ENCODE measurements around the gene RAP1GDS1.
"Not testable (repeated sequence)": the region's sequence is repeated elsewhere in the genome, so short reads cannot be mapped to it uniquely, and the experiment has no call there.

Gene RAP1GDS1

DNA sequence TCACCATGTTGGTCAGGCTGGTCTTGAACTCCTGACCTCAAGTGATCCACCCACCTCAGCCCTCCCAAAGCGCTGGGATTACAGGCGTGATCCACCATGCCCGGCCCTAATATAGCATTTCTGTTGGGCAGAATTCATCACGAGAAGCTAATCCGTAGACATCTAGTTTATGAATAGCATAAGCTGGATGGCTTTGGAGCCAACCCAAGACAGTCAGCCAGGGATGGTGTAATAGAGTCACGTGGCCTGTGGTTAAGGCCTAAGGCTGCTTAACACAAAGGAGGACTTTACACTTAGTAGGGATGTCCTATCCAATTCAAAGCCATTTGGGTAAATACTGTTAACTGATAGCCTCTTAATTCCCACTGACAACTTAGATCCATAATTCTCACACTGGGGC, 173.6 kb downstream of the RAP1GDS1 start:
- no peak for DNase-seq (ENCODE audit: low spot score)

DNA sequence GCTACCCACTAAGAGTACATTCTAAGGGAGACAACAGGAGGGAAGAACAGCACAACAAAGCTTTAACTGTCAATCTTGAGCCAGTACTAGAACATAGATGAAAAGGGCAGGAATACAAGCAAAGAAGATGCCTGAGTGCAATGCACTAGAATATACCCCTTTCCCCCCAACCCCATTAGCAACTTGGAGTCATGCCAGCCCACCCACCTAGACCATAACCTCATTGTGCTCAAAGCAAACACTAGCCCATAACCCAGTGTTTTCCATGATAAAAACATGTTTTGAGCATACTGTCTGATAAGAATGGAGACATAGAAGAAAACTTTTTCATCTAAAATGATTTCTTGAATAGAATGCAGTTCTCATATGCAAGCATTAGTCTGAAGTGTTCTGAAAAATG, 183.2 kb downstream of the RAP1GDS1 start:
- DNase-seq (ENCODE audit: low spot score): no peak

DNA sequence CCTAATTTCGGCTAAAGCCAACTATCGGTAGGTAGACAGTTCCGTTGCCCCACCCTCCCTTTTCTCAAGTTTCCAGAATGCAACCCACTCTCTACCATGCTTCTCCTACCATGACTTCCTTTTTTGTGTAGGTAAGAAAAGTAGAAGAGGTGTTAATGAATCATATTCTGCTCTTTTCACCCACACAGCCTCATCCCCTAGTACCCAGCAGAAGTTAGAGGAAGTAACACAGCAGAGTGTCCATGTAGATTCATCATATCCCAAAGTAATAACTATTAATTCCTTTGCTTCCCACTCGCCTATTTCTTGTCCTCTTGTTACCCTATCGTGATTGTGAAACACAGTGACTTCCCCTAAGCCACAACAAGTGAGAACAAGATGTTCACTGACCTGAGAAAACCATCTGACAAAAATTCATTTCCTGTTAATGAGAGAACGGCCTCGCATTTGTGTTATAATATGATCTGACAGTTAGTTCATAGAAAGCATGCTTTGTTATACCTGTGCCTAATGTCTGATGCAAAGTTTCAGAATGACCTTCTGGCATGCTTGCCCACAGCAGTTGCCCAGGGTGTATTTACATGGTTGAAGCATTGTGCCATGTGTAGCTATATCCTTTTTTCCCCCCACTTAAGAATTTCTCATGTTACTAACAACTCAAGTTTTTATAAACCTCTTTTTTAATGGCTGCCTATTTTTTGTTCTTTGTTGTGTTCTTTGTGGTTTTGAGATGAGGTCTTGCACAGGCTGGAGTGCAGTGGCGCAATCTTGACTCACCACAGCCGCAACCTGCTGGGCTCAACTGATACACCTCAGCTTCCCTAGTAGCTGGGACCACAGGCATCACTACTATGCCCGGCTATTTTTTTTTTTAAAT, 185.6 kb downstream of the RAP1GDS1 start:
- DNase-seq (ENCODE audit: low spot score): peak; percentile 44

DNA sequence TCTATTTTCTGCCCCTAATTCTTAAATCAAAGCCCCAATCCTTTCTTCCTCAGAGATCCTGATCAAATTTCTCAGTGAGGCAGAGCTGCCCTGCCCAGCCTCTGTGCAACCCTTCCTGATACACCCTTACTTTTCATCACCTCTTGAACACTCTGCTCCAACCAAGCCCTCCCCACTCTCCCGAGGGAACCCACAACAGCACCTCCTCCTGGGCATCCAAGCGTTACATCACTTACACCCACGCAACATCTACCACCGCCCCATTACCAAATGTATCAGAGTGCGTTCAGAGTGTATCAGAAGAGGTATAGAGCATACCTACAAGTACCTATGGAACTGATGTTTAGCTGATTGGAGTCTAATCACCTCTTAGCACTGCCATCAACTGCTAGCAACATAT, 186.5 kb downstream of the RAP1GDS1 start:
- no peak for DNase-seq (ENCODE audit: low spot score)

DNA sequence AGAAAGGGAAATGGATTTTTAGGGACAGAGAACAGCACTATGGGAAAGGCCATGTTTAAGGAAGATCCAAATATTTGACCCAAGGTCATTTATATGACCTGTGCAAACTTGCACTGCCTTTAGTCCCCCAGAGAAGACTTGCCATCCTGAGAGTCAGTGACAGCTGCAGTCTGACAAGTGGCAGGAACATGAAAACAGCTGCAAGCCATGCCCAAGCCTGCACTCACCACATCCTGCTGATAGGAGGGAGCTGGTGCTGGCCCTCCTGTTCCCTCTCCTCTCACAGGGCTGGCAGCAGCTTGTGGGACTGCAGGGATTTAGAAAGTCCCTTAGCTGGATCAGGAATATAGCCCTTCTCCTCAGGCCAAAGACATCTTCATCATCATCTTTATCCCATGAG, 187.7 kb downstream of the RAP1GDS1 start:
- DNase-seq (ENCODE audit: low spot score): no peak

DNA sequence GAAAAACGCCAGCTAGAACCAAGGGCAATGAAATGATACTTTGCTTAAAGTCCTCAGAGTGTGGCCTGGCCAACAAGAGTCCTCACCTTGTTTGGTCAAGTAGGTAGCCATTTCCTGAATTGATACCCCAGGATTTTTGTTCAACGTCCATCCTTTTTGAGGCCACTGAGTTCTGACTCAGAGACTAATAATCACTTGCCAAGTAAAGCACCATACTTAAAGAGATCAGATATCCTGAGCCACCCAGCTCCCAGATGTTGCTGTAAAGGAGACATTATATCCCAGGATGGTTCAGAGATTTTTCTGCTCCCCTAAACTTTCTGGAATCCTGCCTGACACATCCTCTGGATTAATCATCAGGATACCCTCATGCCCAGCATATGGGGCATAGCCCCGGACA, 190.9 kb downstream of the RAP1GDS1 start:
- no peak for DNase-seq (ENCODE audit: low spot score)

DNA sequence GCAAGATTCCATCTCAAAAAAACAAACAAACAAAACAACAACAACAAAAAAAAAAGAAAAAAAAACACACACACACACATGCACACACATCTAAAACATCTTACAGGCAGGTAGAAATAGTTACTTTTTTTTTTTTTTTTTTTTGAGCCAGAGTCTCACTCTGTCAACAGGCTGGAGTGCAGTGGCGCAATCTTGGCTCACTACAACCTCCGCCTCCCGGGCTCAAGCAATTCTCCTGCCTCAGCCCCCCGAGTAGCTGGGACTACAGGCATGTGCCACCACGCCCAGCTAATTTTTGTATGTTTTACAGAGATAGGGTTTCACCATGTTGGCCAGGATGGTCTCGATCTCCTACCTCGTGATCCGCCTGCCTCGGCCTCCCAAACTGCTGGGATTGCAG, 196.2 kb downstream of the RAP1GDS1 start:
- not testable (repeated sequence) for DNase-seq (ENCODE audit: low spot score)

DNA sequence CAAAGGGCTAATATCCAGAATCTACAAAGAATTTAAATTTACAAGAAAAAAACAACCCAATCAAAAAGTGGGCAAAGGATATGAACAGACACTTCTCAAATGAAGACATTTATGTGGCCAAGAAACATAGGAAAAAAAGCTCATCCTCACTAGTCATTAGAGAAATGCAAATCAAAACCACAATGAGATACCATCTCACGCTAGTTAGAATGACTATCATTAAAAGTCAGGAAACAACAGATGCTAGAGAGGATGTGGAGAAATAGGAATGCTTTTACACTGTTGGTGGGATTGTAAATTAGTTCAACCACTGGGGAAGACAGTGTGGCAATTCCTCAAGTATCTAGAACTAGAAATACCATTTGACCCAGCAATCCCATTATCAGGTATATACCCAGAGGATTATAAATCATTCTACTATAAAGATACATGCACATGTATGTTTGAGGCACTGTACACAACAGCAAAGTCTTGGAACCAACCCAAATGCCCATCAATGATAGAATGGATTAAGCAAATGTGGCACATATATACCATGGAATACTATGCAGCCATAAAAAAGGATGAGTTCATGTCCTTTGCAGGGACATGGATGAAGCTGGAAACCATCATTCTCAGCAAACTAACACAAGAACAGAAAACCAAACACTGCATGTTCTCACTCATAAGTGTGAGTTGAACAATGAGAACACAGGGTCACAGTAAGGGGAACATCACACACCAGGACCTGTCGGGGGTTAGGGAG, 200.1 kb downstream of the RAP1GDS1 start:
- not testable (repeated sequence) for DNase-seq (ENCODE audit: low spot score)

DNA sequence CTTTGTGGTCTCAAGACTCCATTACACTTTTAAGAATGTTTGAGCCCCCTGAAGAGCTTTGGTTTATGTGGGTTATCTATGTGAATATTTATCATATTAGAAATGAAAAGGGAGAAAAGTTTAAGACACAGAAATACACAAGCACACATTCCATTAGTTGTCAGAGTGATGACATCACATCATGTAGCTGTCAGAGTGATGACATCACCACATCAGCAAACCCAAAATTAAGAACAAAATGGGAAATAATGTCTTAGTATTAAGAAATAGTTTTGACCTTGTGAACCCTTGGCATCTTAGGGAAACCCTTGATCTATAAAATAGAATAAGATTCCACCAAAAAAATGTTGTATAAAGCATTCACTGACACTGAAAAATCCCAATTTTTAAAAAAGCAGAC, 201.3 kb downstream of the RAP1GDS1 start:
- no peak for DNase-seq (ENCODE audit: low spot score)

DNA sequence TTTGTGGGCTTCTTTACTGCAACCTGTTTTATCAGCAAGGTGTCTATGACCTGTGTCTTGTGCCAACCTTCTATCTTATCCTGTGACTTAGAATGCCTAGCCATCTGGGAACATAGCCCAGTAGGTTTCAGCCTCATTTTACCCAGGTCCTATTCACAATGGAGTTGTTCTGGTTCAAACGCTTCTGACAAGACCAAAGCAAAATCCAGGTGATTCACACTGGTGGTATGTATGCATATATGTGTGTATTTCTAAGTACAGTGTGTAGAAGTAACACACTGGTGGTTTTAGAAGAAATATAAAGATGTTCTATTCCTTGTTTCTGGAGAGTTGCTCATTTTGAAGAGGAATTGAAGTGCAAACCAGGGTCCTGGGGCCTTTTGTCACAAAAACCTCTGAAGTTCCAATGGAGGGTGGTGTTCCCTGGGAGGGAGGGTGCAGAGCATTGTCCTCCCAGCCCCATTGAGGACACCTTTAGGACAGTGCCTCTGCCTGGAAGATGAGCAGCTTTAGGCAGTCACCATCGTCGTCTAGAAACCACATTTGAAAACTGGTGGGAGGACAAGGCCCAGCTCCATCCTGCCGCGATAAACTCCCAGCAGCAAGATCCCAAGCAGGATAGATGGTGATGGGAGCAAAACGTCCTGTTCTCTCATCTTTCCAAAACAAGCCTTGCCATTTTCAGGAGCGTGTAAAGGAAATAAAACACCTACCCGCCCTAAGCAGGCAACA, 205.8 kb downstream of the RAP1GDS1 start:
- no peak for DNase-seq (ENCODE audit: low spot score)

DNA sequence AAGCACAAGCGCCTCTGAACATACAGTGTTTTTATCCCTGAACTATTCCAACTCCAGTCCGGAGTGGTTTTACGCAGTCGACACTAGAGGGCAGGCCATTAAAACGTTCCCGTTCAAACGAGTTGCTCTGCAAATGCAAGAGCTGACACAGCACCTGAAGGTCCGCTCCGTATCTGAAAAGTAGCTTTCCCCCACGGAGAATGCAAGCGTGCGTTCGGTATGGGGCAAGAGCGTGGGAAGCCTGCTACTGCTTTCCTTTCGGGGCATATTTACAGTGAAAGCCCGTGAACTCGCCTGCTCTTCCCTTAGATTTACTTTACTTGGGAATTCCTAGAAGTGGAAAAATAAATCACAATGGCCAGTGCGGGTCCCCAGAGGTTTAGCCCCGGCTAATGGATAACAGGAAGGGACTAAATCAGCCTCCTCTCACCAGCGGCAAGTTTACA, 206.5 kb downstream of the RAP1GDS1 start:
- DNase-seq (ENCODE audit: low spot score): peak; percentile 65

DNA sequence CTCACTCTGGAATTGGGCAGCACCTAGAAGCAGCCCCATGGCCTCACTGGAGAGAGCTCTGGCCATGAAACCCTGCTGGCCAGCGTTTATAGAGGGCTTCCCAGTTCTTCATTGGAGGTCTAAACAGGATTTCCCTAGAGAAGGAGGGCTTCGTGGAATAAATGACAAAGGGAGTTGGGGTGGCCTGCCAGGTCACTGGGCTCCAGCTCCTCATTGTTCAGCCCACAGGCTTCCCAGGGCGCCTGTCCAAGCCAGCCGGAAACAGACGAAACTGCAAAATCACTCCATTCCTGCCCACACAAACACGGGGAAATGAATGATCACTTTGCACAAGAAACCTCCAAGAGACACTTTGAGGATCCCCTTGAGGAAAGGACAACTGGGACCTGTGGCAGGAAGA, 207.5 kb downstream of the RAP1GDS1 start:
- DNase-seq (ENCODE audit: low spot score): no peak

DNA sequence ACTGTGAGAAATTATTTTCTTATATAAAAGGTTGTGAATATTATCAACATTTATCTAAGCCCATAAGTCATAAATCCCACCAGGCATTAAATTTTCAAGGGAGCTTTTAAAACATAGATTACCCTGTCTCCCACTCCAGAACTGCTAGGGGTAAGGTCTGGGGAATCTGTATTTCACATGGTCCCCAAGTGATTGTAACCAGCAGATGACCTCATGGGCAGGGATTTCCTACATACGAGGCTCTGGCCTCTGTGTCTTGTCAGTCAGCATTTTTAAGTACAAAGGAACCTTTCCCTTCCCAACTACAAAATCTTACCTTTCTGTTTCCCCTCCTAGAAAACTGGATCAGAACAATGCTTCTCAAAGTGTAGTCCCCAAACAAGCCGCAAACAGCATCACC, 208.6 kb downstream of the RAP1GDS1 start:
- no peak for DNase-seq (ENCODE audit: low spot score)

DNA sequence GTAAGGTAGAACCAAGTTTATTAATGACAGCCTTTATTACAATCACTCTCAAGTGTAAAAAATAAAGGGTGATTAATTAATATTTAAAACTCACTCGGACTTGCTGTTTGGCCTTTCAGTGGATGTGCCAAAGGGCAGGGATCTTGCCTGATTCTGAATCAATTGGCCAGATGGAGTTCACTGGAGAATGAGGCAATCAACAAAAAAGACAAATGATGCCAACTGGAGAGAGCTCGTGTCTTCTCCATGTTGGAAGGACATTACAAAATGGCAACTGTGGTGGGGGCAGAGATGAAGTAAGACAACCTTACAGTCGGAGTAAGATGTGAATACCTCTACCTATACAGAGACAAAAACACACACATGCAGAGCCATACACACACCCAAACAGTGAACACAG, 209.2 kb downstream of the RAP1GDS1 start:
- DNase-seq (ENCODE audit: low spot score): no peak

DNA sequence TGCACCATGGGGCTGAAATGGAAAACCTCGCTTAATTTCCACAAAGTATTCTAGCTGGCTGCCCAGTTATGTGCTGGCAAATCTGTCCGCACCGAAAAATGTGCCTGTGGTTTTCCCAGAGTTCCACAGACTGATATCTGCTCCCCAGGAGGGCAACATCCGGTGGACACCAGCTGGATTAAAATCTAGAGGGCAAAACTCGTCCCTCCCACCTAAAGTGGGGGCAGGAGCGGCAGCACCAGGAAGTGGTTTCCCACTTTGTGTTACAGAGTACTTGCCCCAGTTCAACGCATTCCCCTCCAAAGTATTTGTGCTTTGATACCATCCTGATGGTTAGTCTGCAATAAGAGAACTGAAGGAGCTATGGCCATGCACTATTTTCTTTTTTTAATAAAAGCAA, 209.6 kb downstream of the RAP1GDS1 start:
- DNase-seq (ENCODE audit: low spot score): no peak

DNA sequence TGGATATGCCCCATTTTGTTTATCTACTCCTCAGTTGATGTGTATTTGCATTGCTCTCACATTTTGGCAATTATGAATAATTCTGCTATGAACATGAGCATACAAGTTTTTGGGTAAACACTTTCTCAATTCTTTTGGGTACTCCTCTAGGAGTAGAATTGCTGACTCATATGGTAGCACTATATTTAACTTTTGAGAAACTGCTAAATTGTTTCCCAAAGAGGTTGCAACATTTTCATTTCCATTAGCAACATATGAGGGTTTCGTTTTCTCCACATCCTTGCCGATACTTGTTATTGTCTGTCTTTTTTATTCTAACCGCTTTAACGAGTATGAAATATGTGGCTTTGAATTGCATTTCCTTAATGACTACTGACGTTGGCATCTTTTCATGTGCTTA, 211.9 kb downstream of the RAP1GDS1 start:
- no peak for DNase-seq (ENCODE audit: low spot score)

DNA sequence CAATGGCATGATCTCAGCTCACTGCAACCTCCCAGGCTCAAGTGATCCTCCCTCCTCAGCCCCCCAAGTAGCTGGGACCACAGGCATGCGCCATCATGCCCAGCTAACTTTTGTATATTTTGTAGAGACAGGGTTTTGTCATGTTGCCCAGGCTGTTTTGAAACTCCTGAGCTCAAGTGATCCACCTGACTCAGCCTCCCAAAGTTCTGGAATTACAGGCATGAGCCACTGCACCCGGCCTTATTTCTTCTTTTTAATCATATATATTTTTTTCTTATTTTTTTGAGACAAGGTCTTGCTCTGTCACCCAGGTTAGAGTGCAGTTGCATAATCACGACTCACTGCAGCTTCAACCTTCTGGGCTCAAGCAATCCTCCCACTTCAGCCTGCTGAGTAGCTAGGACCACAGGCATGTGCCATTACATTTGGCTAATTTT, 213.2 kb downstream of the RAP1GDS1 start:
- no peak for DNase-seq (ENCODE audit: low spot score)

DNA sequence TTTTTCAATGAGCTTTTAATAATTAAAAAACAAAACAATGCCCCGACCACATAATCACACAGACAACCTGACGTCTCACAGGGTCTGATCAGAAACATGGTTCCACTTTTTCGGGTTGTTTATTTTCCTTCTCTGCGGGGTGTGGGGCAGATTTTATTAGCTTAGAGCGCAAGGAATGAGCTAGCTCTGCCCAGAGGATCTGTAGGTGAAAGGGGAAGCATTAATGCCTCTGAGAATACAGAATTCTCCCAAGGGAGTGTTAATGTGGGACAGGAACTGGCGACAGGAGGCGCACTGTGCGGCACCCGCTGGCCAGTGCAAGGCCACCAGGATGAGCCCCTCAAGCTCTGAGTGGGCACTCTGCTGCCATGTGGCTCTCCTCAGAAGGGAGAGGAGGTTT, 215.7 kb downstream of the RAP1GDS1 start:
- DNase-seq (ENCODE audit: low spot score): no peak

DNA sequence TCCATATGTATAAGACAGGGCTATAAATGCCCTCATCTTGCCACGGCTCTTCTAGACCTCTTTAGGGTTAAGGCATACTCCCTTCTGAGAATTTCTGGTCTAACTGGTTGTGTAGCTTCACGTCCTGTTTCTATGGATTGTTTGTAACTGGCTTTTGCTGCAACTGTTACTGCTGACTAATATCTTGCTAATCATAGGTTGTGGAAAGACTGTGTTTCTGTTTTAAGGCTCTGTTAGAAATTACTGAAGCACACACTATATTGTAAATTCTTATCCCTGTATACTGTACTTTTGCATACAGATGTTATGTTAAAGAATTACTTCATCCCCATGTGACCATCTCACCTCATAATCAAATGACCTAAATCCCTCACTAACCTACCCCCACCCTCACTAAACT, 218.4 kb downstream of the RAP1GDS1 start:
- not testable (repeated sequence) for DNase-seq (ENCODE audit: low spot score)

DNA sequence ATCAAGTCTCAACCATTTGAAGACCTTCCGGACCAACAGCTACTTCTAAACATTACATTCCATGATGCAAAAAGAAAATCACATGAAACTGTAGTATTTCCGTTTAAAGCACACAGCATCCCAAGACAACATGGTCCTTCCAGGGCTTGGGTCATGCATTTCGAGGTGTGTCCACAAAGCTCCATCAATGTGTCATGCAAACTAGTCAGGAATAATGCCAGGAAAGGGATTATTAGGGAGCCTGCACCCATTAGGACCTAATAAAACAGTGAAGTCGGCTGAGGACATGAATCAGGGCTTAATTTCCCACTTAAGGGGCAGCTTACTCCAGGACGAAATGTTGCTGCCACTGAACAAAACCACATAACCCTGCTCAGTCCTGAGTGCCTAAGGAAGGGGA, 219.4 kb downstream of the RAP1GDS1 start:
- no peak for DNase-seq (ENCODE audit: low spot score)

DNA sequence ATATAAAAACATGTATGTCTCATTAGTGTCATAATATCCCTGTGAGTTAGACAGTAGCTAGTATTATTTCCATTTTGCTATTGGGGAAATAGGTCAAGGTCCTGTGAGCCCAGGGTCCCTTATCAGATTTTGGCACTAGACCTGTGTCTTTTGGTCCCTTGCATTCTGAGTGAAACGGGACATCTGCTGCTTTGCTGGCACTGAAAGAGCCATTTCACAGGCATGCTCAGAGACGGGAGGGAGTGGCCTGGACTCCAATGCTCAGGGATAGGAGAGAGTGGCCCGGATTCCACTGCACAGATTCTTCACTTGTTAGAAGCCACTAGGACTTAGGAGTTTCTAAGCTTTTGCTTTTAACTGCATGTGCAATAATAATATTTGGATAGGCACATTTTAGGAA, 220.0 kb downstream of the RAP1GDS1 start:
- no peak for DNase-seq (ENCODE audit: low spot score)

DNA sequence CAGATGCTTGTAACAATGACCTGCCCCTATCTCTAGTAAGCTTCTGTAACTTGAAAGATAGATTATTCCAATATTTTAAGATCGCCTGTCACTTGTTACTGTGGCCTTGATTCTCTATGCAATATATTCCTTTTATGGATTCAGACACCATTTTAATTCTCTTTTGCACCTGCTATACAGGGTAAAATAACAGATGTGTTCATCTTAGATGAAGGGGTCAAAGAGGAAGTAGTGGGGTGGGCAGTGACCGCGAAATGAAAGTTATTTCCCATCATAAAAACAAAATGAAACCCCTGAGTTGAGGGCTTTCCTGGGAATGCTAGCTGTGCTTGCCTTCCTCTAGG, 221.3 kb downstream of the RAP1GDS1 start:
- DNase-seq (ENCODE audit: low spot score): no peak

Measured in germinal center (tissue), 1 donor.